HG03558 (cell line): Measurements from ENCODE around the gene STXBP6.
A peak's percentile ranks its signal among the peaks of the same experiment; 100 is the strongest.
"Not testable (repeated sequence)": the region's sequence is repeated elsewhere in the genome, so short reads cannot be mapped to it uniquely, and the experiment has no call there.

Experiments used
- ATAC-seq: cut with Tn5 transposase; IDR thresholded peaks from one replicate; pipeline ENCODE4 v1.9.1; 2021; ENCODE audit warnings: moderate number of reproducible peaks; ENCODE audit not compliant: unreplicated experiment; ENCODE audit errors: extremely low read depth

STXBP6 gene

DNA sequence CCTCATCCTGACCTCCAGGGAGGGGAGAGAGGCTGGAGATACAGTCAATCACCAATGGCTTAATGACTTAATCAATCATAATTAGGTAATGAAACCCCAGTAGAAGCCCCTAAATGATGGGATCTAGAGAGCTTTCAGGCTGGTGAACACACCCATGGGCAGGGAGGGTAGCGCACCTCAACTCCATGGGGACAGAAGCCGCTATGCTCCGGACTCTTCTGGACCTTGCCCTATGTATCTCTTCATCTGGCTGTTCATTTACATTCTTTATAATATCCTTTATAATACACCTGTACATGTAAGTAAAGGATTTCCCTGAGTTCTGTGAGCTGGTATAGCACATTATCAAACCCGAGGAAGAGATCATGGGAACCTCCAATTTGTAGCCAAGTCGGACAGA, 205.9 kb downstream of the STXBP6 start:
- ATAC-seq = no peak

DNA sequence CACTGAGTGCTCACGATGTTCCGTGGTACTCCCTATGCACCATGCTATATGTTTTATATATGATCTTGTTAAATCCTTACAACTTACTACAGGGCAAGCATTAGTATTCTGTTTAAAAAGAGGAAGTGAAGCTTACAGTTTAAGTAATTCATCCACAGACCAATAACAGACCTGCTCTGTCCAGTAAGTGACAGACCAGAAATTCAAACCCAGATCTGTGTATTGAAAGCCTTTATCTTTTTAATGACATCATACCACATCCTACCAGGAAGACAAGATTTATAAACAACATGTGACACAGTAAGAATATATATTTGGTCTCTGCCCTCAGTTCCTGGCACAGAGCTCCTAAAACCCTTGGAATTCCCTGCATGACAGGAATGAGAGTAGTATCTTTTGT, 206.5 kb downstream of the STXBP6 start:
- ATAC-seq = peak; percentile 83

DNA sequence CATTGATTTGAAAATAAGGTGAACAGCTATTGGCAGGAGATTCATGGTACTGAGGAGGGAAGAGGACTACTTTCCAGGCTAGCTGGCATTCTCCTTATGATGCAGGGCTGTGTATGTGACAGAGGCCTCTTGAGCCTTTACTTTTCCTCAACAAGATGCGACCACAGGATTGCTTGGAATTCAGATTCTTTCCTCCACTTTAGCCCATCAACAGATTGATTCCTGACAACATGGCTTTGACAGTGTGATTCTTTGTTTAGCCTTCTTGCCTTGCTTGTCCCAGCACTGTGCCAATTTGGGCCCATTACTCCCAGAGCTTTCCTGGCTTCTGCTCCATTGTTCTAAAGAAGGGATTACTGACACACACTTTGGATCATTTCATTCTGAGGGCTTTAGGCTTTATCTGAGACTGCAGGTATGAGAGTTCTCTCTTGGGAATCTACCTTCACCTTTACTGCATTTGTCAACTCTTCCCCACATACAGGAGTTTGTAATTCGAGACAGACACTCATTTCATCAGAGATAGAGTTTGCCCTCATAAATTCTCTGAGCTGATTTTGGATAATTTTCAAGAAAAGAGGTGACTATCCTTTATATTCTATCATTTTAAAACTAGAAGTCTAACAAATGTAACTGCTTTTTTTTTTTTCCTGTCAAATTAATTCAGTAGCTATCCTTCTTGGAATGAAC, 209.6 kb downstream of the STXBP6 start:
- ATAC-seq = no peak

DNA sequence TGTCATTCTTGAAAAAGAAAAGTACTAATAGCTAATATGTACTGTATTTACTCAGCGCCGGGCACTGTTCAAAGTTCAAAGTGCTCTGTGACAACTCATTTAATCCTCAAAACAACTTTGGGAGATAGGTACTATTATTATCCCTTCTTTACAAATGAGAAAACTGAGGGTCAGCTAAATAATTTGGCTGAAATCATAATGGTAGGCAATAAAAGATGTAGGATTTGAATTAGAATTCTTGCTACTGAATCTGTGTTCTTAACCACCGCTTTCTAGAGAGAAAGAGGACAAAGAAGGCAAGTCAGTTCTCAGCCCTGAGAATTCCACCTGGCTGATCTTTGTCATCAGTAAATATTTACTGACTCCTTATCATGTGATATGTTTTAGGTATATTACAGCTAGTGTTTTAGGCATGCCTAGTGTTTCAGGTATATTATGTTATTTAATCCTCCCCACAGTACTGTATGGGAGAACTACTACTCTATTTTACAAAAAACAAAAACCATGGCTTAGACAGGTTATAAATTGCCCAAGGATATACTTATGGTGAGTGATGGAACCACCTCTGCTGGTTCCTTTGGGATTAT, 210.2 kb downstream of the STXBP6 start:
- ATAC-seq = no peak

DNA sequence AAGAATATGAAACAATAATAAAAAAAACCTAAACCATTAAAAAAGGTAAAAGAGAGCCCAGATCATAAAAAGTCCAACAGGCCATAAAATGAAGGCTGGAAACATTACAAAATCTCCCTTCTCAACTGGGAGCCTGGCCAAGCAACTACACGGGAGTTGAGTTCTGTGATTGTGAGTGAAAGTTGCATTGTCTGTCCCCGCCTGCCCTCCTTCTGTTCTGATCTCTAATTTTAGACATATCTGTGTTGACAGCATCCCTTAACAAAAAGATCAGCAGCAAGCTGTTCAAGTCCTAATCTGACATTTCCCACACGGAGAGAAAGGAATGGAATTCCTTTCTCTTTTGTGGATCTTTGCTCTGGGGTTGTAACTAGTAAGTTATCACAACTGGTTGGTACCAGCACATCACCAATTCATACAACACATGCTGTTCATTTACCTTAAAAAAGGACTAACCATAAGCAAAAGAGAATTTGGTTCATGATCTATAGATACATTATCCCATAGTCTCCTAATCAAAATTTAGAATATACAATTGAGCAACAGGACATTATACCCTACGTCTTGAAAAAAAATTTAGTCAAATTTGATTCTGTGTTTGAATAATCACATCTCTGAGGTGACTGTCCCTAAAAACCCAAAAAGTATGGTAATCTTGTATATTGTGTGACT, 210.9 kb downstream of the STXBP6 start:
- no peak for ATAC-seq

DNA sequence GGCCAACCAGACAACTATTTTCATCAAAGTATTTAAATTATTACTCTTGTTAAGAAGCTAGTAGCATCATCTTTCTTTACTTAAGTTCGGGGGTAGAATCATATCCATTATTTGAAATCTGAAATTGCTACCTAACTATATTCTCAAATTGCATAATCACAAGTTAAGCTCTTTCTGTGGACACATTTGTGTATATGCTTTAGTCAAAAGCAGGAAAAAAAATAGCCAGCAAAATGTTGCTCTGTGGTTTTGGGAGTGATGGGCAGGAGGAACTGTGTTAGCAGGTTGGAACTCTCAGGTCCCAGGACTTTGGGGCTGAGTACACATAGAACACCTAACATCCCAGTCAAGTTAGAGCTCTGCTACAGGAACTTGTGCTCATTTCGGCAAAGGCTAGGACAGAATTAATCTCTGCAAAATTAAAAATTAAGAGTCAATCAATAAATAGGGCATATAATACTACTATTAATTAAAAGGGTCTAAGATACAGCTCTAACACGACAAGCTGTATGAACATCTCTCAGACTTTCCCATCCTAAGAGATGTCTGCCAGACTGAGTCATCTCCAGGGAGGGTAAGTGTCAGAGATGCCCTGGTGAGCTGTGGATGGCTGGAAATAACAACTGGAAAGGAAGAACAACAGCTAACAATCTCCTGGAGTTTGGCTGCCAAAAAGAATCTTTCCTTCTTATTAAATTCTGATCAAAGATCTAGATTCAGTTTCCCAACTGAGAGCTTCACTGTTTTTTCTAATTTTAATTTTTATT, 212.5 kb downstream of the STXBP6 start:
- no peak for ATAC-seq

DNA sequence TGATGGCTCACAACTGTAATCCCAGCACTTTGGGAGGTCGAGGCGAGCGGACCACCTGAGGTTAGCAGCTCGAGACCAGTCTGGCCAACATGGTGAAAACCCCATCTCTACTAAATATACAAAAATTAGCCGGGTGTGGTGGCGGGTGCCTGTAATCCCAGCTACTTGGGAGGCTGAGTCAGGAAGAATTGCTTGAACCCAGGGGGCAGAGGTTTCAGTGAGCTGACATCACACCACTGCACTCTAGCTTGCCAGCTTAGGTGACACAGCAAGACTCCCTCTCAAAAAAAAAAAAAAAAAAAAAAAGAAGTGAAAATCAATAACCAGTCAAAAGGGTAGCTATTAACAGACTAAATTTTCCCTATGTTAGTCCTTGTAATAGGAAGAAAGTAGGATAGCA, 213.6 kb downstream of the STXBP6 start:
- ATAC-seq = not testable (repeated sequence)

DNA sequence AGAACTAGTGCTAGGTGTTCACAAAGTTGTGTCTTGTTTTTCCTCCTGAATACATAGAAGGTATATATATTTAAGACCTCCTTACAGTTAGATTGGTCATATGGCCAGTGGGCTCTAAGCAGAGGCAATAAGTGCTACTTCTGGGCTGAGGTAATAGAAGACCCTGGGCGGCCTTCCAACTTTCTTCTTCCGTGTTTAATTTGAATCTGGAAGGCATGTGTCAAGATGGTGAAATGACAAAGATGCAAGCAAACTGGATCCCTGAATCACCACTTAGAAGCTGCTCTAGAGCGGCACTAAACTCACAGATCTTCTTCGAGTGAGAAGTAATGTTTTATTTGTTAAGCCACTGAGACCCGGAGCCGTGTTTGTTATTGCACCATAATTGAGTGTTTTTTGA, 215.0 kb downstream of the STXBP6 start:
- no peak for ATAC-seq

DNA sequence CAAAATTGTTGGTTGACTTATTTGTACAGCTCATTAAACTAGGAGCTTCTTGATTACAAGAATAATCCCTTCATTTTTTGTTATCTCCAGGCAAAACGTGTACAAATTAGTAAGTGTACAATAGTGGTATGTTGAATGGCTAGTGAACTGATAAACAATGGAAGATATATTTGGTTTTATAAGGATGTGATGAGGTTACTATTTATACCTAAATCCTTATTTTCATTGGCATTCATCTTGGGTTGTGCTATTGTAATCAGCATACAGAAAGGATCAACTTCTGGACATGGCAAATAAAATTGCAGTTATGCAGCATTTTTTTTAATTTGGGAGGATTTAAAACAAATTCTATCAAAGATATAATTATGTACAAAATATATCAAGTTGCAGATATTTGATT, 216.6 kb downstream of the STXBP6 start:
- ATAC-seq = no peak

DNA sequence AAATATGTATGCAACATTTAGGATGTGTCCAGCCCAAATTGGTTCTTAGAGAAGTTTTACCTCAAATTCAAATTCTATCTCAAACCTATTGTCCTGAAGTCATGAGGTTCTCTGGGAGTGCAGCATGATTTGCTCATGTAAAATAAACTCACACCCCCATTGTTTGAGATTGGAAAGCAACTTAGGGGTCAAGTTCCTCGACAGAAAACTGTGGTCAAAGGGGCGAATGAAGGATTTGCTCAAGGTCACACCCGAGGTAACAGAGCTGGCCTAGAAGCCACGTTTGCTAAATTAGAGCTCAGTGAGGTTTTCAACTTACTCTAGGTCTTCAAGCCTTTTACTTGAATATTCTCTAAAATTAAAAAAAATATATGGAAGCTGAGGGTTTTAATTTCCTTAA, 218.3 kb downstream of the STXBP6 start:
- ATAC-seq = no peak

DNA sequence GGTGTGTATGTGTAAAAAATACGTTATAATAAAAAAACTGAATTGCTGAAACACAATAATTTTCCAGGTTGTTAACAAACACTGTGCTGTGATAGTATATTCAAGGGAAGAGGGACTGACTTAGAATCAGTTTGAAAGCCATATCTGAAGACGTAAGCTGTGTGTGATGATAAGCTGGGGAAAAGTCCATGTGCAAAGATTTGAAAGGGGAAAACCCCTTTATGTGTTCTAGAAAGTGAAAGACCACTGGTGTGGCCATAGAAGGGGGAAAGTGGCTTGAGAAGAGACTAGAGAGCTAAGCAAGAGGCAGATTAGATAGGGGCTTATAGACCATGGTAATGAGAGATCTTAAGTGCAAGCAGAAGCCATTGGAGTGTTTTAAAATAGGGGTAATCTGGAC, 220.1 kb downstream of the STXBP6 start:
- ATAC-seq = no peak

DNA sequence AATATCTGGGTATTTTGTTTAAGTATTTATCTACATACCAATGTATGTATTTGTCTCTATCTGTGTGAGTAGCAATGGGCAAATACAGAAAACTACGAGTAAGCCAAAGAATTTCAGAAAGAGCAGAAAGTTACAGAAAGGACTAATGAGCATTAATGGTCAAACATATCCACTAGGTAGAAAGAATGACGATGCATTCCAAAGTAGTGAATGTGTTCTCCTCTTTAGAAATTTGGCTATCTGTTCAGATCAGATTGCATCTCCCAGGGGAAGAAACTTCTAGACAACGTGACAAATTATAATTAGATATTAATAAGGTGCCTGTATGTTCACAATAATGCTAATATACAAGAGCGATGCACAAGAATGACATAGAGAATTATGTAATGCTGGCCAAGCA, 221.5 kb downstream of the STXBP6 start:
- ATAC-seq = no peak

DNA sequence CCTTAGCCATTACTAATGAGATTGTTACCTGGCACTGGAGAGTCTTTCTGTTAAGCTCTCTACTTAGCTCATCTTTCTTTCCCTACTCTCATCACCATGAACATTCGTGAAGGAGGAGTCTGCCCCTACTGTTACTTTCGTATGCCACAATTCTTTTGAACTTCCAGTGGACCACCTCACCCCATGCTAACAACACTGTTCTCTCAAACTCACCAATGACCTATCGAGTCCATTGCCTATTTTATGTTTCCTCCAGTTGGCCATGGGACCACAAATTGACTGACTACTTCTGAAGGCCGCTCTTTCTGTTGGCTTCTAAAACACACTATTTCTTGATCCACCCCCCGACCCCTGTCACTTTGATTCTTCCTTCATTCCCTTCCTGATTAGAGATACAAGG, 223.6 kb downstream of the STXBP6 start:
- no peak for ATAC-seq

DNA sequence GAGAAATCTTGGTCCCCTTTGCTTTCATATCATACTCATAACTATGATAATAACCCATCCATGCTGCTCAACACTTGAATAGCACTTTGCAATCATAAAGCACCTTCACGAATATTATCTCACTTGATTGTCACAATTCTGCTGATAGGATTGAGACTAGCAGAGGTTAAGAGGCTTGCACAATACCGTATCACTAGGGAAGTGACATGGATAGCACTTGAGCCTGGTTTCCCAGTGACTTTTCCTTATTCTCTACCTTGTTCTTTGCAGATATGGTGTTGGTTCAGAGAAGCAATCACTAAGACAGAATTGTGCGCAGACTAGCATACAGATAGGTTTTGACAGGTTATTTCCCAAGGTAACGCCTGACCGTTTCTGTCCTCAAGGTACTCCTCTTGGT, 229.3 kb downstream of the STXBP6 start:
- no peak for ATAC-seq

DNA sequence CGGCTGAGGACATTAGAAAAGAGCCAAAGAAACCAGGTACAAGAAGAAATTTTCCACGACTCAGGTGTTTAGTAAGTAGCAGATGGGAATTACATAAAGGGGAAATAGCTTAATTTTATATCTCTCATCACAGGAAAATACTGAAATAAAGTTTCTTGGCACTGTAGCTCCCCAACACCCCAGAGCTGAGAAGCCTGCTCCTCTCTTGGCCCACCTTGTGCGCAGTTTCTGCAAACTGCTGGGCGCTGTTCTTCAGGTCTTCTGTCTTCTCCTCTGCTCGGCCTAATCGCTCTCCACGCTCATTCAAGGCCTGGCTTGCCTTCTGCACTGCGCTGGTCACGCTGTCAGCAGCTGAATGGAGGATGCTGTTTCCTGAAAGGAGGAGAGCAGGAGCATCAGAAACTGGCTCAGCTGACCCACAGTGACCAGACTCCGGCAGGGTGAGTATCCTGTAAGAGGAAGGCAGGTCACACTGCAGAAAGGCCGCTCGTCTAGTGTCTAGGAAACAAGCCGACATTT, 231.1 kb downstream of the STXBP6 start:
- ATAC-seq = no peak

DNA sequence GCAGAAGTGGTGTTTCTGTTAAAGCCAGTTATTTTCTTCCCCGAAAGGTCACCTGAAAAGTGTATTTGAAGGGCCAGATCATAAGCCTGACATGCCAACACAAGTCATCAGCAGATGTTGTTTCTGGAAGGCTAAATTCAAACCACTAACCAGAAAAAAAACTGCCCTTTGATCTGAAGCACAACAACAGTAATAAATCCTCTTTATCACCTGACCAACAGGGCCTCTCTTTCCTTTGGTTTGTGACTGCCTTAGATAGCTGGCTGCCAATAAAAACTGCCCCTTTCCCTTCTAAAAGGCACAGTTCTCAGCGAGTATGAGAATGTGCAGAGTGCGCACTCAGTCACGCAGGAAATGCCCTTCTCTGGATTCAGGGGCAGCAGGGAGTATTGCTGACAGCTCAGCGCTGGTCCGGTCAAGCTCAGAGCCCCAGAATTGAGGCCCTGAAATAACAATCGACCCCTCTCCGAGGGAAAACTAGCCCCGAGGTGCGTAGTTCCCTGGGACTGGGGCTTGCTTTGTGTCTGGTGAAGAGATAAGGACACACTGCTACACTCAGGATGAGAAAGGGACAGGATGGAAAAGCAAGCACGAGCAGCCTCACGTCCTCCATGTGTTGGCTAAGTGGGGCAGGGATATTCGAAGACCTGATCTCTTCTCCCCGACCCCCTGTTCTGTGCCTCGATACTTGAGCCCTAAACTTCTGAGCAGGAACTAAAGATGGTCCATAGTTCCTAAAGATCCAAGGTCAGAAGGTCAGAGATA, 231.7 kb downstream of the STXBP6 start:
- no peak for ATAC-seq

DNA sequence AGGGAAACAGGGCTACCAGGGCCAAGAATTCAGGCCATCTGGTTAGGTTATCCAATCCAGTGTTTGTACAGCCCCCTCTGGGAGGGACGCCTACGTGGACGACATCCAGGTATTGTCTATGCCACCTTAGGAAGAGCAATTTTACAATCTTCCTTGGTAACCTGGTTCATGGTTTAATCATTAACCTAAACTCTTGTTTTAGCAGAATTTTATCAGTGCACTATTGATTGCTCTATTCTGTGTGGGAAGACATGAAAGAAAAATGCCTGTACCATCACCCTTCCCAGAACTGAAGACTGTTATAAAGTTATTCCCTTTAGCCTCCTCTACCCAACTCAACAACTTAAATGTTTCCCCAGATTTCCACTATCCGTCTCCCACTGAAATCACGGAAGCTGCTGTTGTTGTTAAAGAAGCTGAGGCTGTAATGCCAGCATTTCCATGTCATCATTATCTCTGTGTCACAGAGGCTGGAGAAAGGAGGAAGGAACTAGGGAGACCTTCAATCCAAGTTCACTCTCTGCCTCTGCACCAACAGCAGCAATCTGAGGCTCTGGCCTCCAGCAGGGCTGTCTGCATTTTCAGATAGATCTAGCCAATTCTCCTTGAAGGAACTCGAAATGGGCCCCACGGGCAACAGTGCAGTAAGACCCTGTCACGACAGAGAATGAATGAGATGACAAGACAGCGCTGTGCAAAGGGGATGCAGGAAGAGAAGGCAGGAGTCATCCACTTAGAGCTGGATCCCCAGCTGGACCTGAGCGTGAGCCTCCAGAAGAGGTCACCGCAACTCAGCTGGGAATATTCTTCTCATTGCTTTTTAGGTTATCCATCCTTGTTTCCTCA, 232.5 kb downstream of the STXBP6 start:
- no peak for ATAC-seq

DNA sequence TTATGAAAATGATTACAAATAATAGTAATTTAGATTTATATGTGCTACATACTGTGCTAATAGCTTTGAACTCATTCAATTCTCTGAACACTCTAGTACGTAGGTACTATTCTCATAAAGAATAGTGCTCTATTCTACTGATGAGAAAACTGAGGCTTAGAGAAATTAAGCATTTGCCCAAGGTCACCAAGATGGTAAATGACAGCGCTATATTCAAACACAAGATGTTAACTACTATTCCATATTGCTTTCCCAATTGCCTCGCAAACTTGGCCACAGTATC, 233.1 kb downstream of the STXBP6 start:
- no peak for ATAC-seq
